H9 (cell line): ENCODE data around the gene TMEM125. TPM values are rescaled to one million over a fixed set of nuclear protein-coding genes. Genes with fewer than 3 reads are reported as not detected.

Experiments
- DNase-seq: peaks from one replicate; pipeline ENCODE4 v3.0.0-alpha.2; 2017
- H2AFZ ChIP-seq: one replicate; pipeline ENCODE4 v1.6.1; 2013; ENCODE audit warnings: mild to moderate bottlenecking, low read length, control low read depth, moderate library complexity
- H2AK5ac ChIP-seq: 2 replicates; pipeline ENCODE4 v1.6.1; 2013; ENCODE audit warnings: low read length, control low read depth, mixed read lengths; ENCODE audit not compliant: insufficient read length
- H2BK120ac ChIP-seq: one replicate; pipeline ENCODE4 v1.6.1; 2013; ENCODE audit warnings: low read depth, mild to moderate bottlenecking, low read length, control low read depth, inconsistent platforms; ENCODE audit not compliant: poor library complexity, severe bottlenecking
- H2BK12ac ChIP-seq: 2 replicates; pipeline ENCODE4 v1.6.1; 2013; ENCODE audit warnings: low read length, control low read depth, mixed read lengths, low read depth; ENCODE audit not compliant: insufficient read length
- H2BK15ac ChIP-seq: 2 replicates; pipeline ENCODE4 v1.6.1; 2013; ENCODE audit warnings: low read depth, low read length, control low read depth
- H2BK20ac ChIP-seq: one replicate; pipeline ENCODE4 v1.6.1; 2013; ENCODE audit warnings: low read depth, mild to moderate bottlenecking, low read length, control low read depth, inconsistent platforms; ENCODE audit not compliant: poor library complexity, severe bottlenecking
- H2BK5ac ChIP-seq: 2 replicates; pipeline ENCODE4 v1.6.1; 2013; ENCODE audit warnings: low read length, control low read depth, mixed read lengths; ENCODE audit not compliant: insufficient read length
- H3K14ac ChIP-seq: 2 replicates; pipeline ENCODE4 v1.6.1; 2013; ENCODE audit warnings: low read length, control low read depth; ENCODE audit not compliant: insufficient read depth
- H3K18ac ChIP-seq: 2 replicates; pipeline ENCODE4 v1.6.1; 2013; ENCODE audit warnings: low read depth, mild to moderate bottlenecking, mixed read lengths, low read length, control low read depth; ENCODE audit not compliant: insufficient read length
- H3K23ac ChIP-seq: 2 replicates; pipeline ENCODE4 v1.6.1; 2013; ENCODE audit warnings: low read length, control low read depth, mixed read lengths, low read depth; ENCODE audit not compliant: insufficient read length
- H3K23me2 ChIP-seq: 2 replicates; pipeline ENCODE4 v1.6.1; 2013; ENCODE audit warnings: low read depth, mild to moderate bottlenecking, mixed read lengths, low read length, control low read depth; ENCODE audit not compliant: insufficient read length, poor library complexity, severe bottlenecking
- H3K27ac ChIP-seq: 2 replicates; pipeline ENCODE4 v1.5.1; 2013; ENCODE audit warnings: low read length, control low read depth, mixed read lengths, low read depth; ENCODE audit not compliant: insufficient read length
- H3K27me3 ChIP-seq: 2 replicates; pipeline ENCODE4 v1.6.1; 2013; ENCODE audit warnings: low read length, control low read depth, inconsistent platforms; ENCODE audit not compliant: insufficient read depth
- H3K4ac ChIP-seq: 2 replicates; pipeline ENCODE4 v1.6.1; 2013; ENCODE audit warnings: low read depth, mild to moderate bottlenecking, control low read depth, inconsistent platforms, low read length, moderate library complexity
- H3K4me1 ChIP-seq: 2 replicates; pipeline ENCODE4 v1.6.1; 2013; ENCODE audit warnings: low read length, control low read depth, inconsistent platforms; ENCODE audit not compliant: insufficient read depth
- H3K4me2 ChIP-seq: 2 replicates; pipeline ENCODE4 v1.6.1; 2013; ENCODE audit warnings: low read length, control low read depth, mixed read lengths; ENCODE audit not compliant: insufficient read length, insufficient read depth
- H3K56ac ChIP-seq: 2 replicates; pipeline ENCODE4 v1.6.1; 2013; ENCODE audit warnings: low read depth, mild to moderate bottlenecking, mixed read lengths, low read length, control low read depth; ENCODE audit not compliant: insufficient read length
- H3K79me1 ChIP-seq: 2 replicates; pipeline ENCODE4 v1.6.1; 2013; ENCODE audit warnings: low read depth, mild to moderate bottlenecking, moderate library complexity, low read length, control low read depth, inconsistent platforms; ENCODE audit not compliant: insufficient read depth, poor library complexity, severe bottlenecking
- H3K79me2 ChIP-seq: 2 replicates; pipeline ENCODE4 v1.6.1; 2013; ENCODE audit warnings: low read length, control low read depth, inconsistent platforms; ENCODE audit not compliant: insufficient read depth
- H3K9ac ChIP-seq: 2 replicates; pipeline ENCODE4 v1.6.1; 2013; ENCODE audit warnings: low read length, control low read depth, mixed read lengths; ENCODE audit not compliant: insufficient read length; ENCODE audit errors: extremely low read depth
- H3K9me3 ChIP-seq: one replicate; pipeline ENCODE4 v1.6.1; 2013; ENCODE audit warnings: low read depth, low read length, inconsistent platforms; ENCODE audit not compliant: control insufficient read depth
- H3T11ph ChIP-seq: one replicate; pipeline ENCODE4 v1.6.1; 2013; ENCODE audit warnings: mild to moderate bottlenecking, low read length, control low read depth, inconsistent platforms
- H4K20me1 ChIP-seq: one replicate; pipeline ENCODE4 v1.6.1; 2013; ENCODE audit not compliant: control insufficient read depth, insufficient read length, insufficient read depth
- H4K5ac ChIP-seq: 2 replicates; pipeline ENCODE4 v1.6.1; 2013; ENCODE audit warnings: low read depth, mild to moderate bottlenecking, mixed read lengths, low read length, control low read depth; ENCODE audit not compliant: insufficient read length
- H4K8ac ChIP-seq: replicated peaks from 2 replicates; pipeline ENCODE4 v1.6.1; 2013; ENCODE audit warnings: low read length, control low read depth, mixed read lengths, low read depth; ENCODE audit not compliant: insufficient read length
- H4K91ac ChIP-seq: 2 replicates; pipeline ENCODE4 v1.6.1; 2013; ENCODE audit warnings: low read depth, mild to moderate bottlenecking, moderate library complexity, mixed read lengths, low read length, control low read depth; ENCODE audit not compliant: insufficient read length
- H3K27ac Mint-ChIP-seq, 3 experiments: 2 replicates in 2 of 3; 3 replicates in 1 of 3; pipeline ENCODE4 v1.8.0; 2020 to 2021; ENCODE audit warnings: mixed read lengths in 3 of 3, mild to moderate bottlenecking in 1 of 3, moderate library complexity in 1 of 3
- H3K27me3 Mint-ChIP-seq: 2 replicates; pipeline ENCODE4 v1.8.0; 2021; ENCODE audit warnings: low read depth, mild to moderate bottlenecking, moderate library complexity, mixed read lengths
- H3K36me3 Mint-ChIP-seq, 3 experiments: 2 replicates in 2 of 3; 3 replicates in 1 of 3; pipeline ENCODE4 v1.8.0; 2020 to 2021; ENCODE audit warnings: low read depth in 3 of 3, mixed read lengths in 3 of 3; ENCODE audit not compliant: insufficient read depth in 1 of 3
- H3K4me1 Mint-ChIP-seq, 2 experiments: 2 replicates each; pipeline ENCODE4 v1.8.0; 2020; ENCODE audit warnings: mixed read lengths in 2 of 2
- H3K4me3 Mint-ChIP-seq, 2 experiments: 2 replicates in 1 of 2; 3 replicates in 1 of 2; pipeline ENCODE4 v1.8.0; 2020 to 2021; ENCODE audit warnings: mild to moderate bottlenecking in 2 of 2, mixed read lengths in 2 of 2, moderate library complexity in 1 of 2
- H3K9me3 Mint-ChIP-seq, 2 experiments: 2 replicates in 1 of 2; 3 replicates in 1 of 2; pipeline ENCODE4 v1.8.0; 2020; ENCODE audit warnings: mild to moderate bottlenecking in 2 of 2, mixed read lengths in 2 of 2, moderate library complexity in 1 of 2
- WGBS: extraction: QIAGEN DNeasy Blood & Tissue Kit; methylation state at CpG from one replicate; pipeline ENCODE4 v1.1.7; 2013; ENCODE audit warnings: missing lambda C conversion rate, low lambda C conversion rate, mixed read lengths; ENCODE audit not compliant: insufficient read length; ENCODE audit errors: extremely low coverage; 5-methylcytosine and 5-hydroxymethylcytosine counted together
- total RNA-seq: library from RNA; stranded (reverse); gene quantifications from 2 replicates; pipeline ENCODE4 v1.2.1, GENCODE V29; 2021
- TF ChIP-seq, protein P1 (sequence below): fragments of 200-600 bp; sonication (generic); conservative IDR thresholded peaks from 3 replicates; pipeline ENCODE4 v1.8.0; 2021; ENCODE audit warnings: antibody characterized with exemption, mild to moderate bottlenecking

TMEM125 gene
- total RNA-seq, 1 experiment from 2014 or later, result 19.6 TPM

DNA sequence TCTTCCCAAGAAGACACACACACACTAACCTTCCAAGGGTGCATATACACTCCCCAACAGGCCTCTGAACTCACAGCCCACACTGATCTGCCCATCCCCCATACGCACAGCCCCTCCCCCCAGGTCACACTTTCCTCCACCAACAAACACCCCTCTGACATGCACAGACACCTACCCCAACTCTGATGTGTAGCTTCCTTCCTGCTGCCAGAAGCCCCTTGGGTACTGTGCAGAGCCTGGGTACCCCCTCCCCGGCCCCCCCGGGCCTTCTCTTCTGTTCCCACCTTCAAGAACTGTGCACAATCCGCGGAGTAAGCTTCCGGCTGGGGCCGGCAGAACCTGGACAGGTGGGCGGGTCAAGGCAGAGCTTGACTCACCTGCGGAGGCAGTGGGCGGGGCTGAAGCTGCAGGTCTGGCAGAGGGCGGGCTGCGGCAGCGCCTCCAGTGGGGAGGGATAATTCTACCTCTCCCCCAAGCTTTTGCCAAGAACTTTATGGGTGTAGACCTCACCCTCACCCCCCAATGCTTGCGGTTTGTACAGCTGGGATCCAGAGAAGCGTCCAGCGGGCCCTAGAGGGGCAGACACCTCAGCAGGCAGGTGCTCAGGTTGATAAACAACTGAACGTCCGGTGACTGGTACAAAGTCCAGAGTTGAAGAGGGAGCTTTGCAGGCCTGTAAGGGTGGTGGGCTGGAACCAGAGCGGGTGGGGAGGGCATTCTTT, 15.6 kb downstream of the TMEM125 start, which contains the start of gene C1orf210:
Gene C1orf210 (minus strand): TSS at position 313 of the 722 bp plus-strand sequence. CDS start 2,311 bp downstream, outside the sequence.
- H3K79me1 ChIP-seq, result no peaks in the 10 kb centered on the region
- no CpG with 5 or more reads among the region's 19 CpGs for WGBS
- H3K14ac ChIP-seq, result no peak within 1 kb of the TSS
- no peak within 1 kb of the TSS for H3K9ac ChIP-seq
- no peak within 1 kb of the TSS for H4K5ac ChIP-seq
- H3K4me2 ChIP-seq, result peak within 1 kb of the TSS; percentile 47
- H2BK20ac ChIP-seq, result no peak within 1 kb of the TSS
- Mint-ChIP-seq H3K4me1 (peaks cover 24 to 27% of the 10 kb centered on the region in 2 experiments), H3K27ac (peak within 1 kb of the TSS; percentile 40 to 88 (median 84)), H3K9me3 (no peaks in the 10 kb centered on the region), H3K27me3 (peaks cover 3% of the 10 kb centered on the region), H3K36me3 (peaks cover 0 to 8% (median 4%) of the 10 kb centered on the region in 3 experiments; a peak in 4 of 7 replicates), H3K4me3 (peak within 1 kb of the TSS; percentile 71 to 75)
- no peak within 1 kb of the TSS for H2BK5ac ChIP-seq
- no peak within 1 kb of the TSS for H4K8ac ChIP-seq
- H3K56ac ChIP-seq, result no peak within 1 kb of the TSS
- no peak within 1 kb of the TSS for H2BK15ac ChIP-seq
- H3K23ac ChIP-seq, result no peak within 1 kb of the TSS
- no peak within 1 kb of the TSS for H2AFZ ChIP-seq
- H2BK120ac ChIP-seq, result no peak within 1 kb of the TSS
- peaks cover 3% of the 10 kb centered on the region for H3K23me2 ChIP-seq
- H3K27ac ChIP-seq, result no peak within 1 kb of the TSS
- H4K91ac ChIP-seq, result no peak within 1 kb of the TSS
- no peak within 1 kb of the TSS for H2BK12ac ChIP-seq
- no peak within 1 kb of the TSS for H2AK5ac ChIP-seq
- TF ChIP-seq, protein P1, sequence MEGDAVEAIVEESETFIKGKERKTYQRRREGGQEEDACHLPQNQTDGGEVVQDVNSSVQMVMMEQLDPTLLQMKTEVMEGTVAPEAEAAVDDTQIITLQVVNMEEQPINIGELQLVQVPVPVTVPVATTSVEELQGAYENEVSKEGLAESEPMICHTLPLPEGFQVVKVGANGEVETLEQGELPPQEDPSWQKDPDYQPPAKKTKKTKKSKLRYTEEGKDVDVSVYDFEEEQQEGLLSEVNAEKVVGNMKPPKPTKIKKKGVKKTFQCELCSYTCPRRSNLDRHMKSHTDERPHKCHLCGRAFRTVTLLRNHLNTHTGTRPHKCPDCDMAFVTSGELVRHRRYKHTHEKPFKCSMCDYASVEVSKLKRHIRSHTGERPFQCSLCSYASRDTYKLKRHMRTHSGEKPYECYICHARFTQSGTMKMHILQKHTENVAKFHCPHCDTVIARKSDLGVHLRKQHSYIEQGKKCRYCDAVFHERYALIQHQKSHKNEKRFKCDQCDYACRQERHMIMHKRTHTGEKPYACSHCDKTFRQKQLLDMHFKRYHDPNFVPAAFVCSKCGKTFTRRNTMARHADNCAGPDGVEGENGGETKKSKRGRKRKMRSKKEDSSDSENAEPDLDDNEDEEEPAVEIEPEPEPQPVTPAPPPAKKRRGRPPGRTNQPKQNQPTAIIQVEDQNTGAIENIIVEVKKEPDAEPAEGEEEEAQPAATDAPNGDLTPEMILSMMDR, result peak; percentile 70
- no peaks in the 10 kb centered on the region for H3K27me3 ChIP-seq
- no peak within 1 kb of the TSS for H3K18ac ChIP-seq
- H4K20me1 ChIP-seq, result no peaks in the 10 kb centered on the region
- H3K79me2 ChIP-seq, result no peaks in the 10 kb centered on the region
- no peaks in the 10 kb centered on the region for H3K9me3 ChIP-seq
- DNase-seq, result peak; percentile 96
- peaks cover 7% of the 10 kb centered on the region; the same call in 1 of the 2 replicates for H3K4me1 ChIP-seq
- H3K4ac ChIP-seq, result no peak within 1 kb of the TSS
- H3T11ph ChIP-seq, result no peak within 1 kb of the TSS
